HG03103 (cell line): ENCODE data around the gene CCDC38.
A peak's percentile ranks its signal among the peaks of the same experiment; 100 is the strongest.

Source experiments
- ATAC-seq: cut with Tn5 transposase; IDR thresholded peaks from one replicate; pipeline ENCODE4 v1.9.1; 2021; ENCODE audit warnings: low read depth; ENCODE audit not compliant: unreplicated experiment

The CCDC38 gene

DNA sequence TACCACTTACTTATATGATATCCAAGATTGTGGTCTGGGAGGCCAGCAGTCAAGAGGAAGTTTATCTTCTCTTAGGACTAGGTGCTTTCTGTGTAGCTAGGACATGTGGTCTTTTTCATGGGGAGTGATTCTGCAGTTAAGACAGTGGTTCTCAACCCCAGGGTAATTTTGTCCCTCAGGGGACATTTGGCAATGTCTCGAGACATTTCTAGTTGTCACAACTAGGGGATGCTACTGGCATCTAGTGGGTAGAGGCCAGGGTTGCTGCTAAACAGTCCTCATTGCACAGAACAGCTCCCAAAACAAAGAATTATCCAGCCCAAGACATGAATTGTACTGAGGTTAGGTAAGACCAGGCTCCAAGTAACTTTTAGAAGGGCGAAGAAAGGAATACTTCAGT, 20.7 kb upstream of the CCDC38 start:
- ATAC-seq, result no peak

- ATAC-seq, result no peak
Observed at GRCh38 chr12:95962222-95962621, 19.8 kb upstream of the CCDC38 start.

- no peak for ATAC-seq
Observed at GRCh38 chr12:95960241-95960640, 17.8 kb upstream of the CCDC38 start.

- no peak for ATAC-seq
Observed at GRCh38 chr12:95959107-95959506, 16.7 kb upstream of the CCDC38 start.

GRCh38 chr12:95956557-95957145, 14.2 kb upstream of the CCDC38 start:
- ATAC-seq, result no peak

- ATAC-seq, result no peak
Observed at GRCh38 chr12:95955549-95956159, 13.2 kb upstream of the CCDC38 start.

GRCh38 chr12:95953000-95953399, 10.6 kb upstream of the CCDC38 start:
- ATAC-seq, result no peak

DNA sequence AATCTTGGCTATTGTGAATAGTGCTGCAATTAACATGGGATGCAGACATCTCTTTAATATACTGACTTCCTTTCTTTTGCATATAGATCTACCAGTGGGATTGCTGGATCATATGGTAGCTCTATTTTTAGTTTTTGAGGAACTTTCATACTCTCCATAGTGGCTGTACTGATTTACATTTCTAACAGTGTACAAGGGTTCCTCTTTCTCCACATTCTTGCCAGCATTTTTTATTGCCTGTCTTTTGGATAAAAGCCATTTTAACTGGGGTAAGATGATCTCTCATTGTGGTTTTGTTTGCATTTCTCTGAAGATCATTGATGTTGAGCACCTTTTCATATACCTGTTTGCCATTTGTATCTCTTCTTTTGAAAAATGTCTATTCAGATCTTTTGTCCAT, 9.1 kb upstream of the CCDC38 start:
- no peak for ATAC-seq

GRCh38 chr12:95949477-95950206, 7.2 kb upstream of the CCDC38 start:
- ATAC-seq, result no peak

- ATAC-seq, result no peak
Observed at GRCh38 chr12:95944108-95944704, 1.8 kb upstream of the CCDC38 start.

DNA sequence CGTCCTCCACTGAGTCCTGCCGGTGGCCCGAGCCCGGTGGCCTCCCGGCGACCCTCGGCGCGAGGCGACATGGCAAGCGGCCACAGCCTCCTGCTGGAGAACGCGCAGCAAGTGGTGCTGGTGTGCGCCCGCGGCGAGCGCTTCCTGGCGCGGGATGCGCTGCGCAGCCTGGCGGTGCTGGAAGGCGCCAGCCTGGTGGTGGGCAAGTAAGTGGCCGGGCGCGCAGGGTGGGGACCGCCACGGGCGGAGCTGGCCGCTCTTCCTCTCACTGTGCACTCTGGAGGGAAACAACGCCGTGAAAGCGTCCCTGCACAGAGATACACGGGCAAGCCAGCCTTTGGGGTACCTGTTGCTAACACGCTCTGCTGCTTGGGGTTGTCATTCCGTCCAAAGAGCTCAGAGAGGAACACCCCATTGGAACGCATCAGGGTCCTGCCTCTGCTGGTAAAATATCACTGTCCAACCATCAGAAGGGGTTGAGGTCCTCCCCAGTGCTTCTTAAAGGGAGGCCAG, 972 bp upstream of the CCDC38 start, which contains the start of gene AMDHD1:
Gene AMDHD1 (plus strand): TSS at position 2 of the 513 bp plus-strand sequence. CDS start 68 bp downstream, at position 70.
- peak; percentile 49 for ATAC-seq

DNA sequence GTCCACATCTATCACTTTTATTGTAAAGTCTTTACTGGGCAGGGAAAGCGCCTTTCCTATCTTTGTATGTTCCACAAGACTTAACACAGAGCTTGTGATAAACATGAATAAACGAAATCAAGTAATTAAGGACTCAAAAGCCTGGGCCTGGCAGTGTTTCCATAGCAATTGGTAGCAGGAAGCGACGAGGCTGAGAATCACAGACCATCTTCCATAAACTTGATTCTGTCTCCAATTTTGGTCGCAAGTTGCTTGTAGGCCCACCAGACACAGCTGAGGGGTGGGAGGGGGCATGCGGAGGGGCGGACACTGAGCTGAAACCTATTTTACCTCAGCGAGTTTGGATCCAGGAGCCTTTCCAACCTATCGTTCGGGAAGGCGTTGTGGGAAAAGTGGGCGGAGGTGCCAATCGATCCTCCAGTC, 302 bp downstream of the CCDC38 start:
- ATAC-seq, result no peak

DNA sequence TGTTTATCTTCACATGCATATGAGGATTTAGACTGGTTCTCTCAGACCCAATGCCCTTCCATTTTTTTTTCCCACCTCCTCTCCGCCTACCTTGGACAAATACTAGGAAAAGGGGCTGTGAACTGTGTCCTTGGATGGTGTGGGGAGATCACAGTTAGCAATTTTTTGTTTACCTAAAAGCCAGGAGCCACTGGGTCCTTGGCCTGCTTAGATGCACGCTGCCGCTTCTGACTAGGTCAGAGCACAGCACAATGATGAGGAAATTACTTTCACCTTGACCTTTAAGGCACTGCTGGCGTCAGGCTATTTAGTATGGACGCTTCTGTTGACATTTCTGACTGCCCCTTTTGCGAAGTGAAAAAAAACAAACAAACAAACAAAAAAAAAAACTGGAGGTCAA, 1.9 kb downstream of the CCDC38 start:
- no peak for ATAC-seq

GRCh38 chr12:95922231-95922630, 20.2 kb downstream of the CCDC38 start:
- ATAC-seq, result no peak

DNA sequence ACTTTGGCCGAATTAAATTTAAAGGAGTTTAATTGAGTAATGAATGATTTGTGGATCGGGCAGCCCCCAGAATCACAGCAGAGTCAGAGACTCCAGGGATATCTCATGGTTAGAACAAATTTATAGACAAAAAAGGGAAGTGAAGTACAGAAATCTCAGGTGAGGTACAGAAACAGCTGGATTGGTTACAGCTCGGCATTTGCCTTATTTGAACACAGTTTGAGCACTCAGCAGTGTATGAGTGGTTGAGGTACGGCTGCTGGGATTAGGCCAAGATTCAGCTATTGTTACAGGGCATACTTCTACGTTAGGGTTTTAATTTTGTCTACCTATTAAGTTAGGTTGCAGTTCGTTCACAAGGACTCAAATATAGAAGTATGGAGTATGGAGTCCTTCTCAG, 23.3 kb downstream of the CCDC38 start:
- no peak for ATAC-seq

DNA sequence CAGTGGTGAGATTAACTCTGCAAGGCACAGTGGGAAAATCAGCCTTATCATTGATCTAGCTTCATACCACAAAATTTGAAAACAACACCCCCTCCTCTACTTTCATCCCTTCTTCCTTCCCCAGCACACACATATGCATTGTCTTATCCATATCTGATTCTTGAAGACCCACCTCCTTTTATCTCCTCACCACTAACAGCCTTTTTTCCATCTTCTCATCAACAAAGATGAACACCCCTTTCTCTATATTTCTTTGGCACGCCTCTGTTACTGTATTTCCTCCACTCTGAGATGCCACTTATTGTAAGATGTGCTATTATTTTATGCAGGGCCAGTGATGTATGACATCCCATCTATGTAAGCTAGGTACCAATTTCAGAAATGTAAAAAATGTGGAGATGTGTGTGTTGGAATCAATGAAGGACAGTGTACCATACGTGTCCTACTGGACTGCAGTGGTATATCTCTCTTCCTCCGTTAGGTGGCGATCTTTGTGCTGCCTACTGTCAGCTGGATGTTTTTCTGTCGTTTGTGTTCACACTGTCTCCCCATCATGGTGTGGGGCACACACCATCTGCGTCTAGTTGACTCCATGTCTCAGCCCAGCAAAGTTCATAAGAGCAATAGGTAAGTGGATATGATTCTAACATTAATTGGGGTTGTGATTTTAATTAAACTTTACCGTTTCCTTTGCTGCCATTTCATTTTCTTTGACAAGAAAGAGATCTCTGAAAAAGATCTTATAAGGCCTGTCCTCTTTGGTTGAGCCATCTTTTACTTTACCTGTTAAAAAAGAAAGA, 24.0 kb downstream of the CCDC38 start:
- no peak for ATAC-seq

- ATAC-seq, result no peak
Observed at GRCh38 chr12:95909871-95910270, 32.5 kb downstream of the CCDC38 start.

DNA sequence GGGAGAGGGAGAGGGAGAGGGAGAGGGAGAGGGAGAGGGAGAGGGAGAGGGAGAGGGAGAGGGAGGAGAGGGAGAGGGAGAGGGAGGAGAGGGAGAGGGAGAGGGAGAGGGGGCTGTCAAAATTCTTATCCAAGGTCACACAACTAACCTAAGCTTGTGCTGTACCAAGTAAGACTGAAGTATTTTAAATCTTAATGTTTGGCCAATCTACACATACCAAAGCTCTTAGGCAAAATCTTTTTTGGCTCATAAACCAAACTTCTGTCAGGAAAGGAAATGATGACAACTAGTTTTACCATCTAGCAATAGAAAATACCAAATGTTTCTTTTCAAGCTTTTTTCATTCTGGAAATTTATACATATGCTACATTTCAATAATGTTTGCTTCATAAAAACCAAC, 33.8 kb downstream of the CCDC38 start:
- no peak for ATAC-seq

DNA sequence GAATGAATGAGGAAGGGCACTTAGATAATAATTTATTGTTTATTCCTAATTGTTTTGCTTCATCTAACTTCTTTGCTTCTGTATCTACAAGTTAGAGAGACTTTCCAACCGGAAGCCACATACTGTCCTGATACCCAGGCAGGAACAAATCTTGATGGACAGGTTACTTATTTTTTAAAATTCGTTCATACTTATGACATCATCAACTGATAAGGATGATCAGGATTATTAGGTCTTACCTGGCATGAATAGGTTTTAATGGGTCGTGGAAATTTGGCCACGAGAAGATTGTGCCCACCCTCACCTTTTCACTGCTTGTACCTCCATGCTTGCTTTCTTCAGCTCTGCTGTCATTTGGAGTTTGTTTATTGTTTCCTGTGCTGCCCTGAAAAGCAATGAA, 44.3 kb downstream of the CCDC38 start:
- ATAC-seq, result no peak

DNA sequence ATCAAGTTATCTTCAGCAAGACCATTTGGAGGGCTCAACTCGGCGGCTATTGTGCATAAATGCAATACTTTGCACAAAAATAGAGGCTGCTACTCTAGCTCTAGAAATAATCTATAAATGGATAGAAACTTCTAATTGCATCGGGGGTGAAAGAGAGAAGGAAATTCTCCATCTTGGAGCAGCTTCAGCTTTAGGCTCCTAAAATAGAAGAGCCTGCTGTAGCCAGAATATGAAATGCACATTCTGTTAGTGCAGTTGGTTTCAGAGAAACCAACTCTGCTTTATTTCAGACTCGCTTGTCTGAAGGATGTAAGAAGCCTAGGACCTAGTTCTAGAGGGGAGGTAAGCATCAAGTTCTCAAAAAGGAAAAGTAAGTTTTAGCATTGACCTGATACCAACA, 45.6 kb downstream of the CCDC38 start:
- no peak for ATAC-seq
